Right lobe of liver (tissue), 4 donors: ENCODE data around the gene FAM20B.

ENCODE experiments used
- POLR2A ChIP-seq: fragments of 450-650 bp; IDR thresholded peaks from one replicate; pipeline ENCODE4 v1.6.1; 2017; ENCODE audit warnings: antibody characterized with exemption, mild to moderate bottlenecking
- TF ChIP-seq, protein P1 (sequence below), 4 donors: fragments of 200-600 bp in 3 of 4; fragments of 450-650 bp in 1 of 4; IDR thresholded peaks; one replicate each; pipeline versions ENCODE4 v1.5.1 to v1.8.0; 2016 to 2022; ENCODE audit warnings: antibody characterized with exemption in 4 of 4, mild to moderate bottlenecking in 2 of 4
- donor health status: DM: no; HTN: no; CAD: no.
- donor health status: DM: no; HTN: no; CAD: no.
- donor health status: DM: no; HTN: yes; CAD: no.

DNA sequence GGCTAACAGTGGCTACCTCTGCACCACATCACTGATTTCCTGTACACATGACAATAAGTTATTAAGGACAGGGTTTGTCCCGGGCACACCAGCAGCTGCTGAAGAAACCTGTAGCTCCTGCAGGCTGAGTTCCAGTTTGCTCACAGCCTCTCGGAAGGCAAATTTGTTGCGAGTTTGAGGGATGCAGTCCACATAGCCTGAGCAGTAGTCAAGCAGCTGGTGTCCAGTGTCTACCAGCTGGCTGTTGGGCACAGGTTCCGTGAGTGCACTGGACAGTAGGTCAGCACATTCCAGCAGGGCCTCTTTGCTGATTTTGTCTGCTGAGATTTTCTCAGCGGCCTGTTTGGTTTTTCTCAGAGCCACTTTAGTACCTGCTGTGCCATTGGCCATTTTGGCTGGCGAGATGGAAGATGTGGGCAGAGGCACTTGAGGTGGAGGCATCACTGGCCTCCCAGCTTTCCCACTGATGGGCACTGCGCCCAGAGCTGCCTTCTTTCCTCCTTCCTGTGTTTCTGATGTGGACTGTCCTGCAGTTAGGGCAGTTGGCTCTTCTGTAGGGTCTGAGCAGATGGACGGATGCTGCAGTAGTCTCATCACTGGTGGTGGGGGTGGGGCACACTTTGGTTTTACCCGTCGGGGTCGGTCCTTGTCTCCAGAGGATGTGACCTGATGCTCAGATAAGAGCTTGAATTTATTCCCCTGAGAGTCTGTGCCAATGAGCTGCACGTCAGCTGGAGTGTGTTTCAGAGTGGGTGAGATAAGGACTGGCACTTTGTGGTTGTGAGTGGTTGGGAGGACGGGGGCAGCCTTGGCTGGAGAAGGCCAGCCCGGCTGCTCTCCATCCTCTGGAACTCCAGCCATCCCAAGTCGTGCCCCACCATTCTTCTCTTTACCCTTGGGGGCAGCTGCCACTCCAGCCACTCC lies 82.3 kb downstream of the FAM20B start:
- TF ChIP-seq, protein P1, sequence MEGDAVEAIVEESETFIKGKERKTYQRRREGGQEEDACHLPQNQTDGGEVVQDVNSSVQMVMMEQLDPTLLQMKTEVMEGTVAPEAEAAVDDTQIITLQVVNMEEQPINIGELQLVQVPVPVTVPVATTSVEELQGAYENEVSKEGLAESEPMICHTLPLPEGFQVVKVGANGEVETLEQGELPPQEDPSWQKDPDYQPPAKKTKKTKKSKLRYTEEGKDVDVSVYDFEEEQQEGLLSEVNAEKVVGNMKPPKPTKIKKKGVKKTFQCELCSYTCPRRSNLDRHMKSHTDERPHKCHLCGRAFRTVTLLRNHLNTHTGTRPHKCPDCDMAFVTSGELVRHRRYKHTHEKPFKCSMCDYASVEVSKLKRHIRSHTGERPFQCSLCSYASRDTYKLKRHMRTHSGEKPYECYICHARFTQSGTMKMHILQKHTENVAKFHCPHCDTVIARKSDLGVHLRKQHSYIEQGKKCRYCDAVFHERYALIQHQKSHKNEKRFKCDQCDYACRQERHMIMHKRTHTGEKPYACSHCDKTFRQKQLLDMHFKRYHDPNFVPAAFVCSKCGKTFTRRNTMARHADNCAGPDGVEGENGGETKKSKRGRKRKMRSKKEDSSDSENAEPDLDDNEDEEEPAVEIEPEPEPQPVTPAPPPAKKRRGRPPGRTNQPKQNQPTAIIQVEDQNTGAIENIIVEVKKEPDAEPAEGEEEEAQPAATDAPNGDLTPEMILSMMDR (IDR thresholded peaks at IDR 0.05), result no peak
- TF ChIP-seq POLR2A, result no peak
